ENCODE measurements around the gene CUEDC1.
"Not testable (repeated sequence)": the region's sequence is repeated elsewhere in the genome, so short reads cannot be mapped to it uniquely, and the experiment has no call there.

Gene CUEDC1

DNA sequence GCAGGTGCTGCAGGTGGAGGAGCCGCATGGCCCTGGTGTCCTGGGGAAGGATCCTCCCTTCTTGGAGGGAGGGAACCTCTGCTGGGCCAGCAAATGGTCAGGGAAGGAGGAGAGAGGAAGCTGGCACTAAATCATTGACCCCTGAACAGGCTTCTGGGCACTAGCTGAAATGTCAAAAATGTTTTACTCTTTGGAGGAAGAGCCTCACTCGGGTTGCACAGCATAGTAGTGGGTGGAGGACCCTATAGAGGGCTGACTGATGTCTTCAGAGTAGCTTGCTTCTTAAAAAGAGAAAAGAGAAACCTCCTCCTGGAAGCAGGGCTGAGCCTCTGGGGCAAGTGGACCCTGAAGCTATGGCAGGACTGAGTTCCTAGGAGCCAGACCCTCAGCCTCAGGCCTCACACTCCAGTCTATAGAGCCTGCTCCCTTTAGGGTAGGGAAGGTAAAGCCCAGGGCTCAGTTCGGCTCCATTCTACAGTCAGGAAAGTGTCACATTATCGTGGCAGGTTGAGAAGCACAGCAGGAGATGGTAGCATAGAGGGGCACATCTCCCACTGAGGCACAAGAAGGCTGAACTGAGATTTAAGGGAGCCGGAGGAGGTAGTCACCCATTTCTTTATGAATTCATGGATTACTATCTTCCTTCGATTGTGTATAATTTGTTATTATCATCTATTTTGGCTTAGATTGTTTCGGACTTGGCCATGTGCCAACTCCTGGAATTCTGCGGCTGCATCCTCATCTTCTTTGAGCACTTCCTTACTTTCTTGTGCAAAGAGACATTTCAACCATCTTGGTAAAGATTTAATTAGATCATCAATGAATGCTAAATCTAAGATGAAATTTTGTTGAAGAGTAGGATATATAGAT, 7.3 kb upstream of the CUEDC1 start:
- TF ChIP-seq, protein P1, sequence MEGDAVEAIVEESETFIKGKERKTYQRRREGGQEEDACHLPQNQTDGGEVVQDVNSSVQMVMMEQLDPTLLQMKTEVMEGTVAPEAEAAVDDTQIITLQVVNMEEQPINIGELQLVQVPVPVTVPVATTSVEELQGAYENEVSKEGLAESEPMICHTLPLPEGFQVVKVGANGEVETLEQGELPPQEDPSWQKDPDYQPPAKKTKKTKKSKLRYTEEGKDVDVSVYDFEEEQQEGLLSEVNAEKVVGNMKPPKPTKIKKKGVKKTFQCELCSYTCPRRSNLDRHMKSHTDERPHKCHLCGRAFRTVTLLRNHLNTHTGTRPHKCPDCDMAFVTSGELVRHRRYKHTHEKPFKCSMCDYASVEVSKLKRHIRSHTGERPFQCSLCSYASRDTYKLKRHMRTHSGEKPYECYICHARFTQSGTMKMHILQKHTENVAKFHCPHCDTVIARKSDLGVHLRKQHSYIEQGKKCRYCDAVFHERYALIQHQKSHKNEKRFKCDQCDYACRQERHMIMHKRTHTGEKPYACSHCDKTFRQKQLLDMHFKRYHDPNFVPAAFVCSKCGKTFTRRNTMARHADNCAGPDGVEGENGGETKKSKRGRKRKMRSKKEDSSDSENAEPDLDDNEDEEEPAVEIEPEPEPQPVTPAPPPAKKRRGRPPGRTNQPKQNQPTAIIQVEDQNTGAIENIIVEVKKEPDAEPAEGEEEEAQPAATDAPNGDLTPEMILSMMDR (IDR thresholded peaks at IDR 0.05), result no peak
- no peaks in the 10 kb centered on the region for H3K27me3 ChIP-seq (ENCODE audit: control insufficient read depth, insufficient read depth, low read length)
- no peak overlapping the region for H3K4me3 ChIP-seq (ENCODE audit: low read depth, low read length)
- H3K9ac ChIP-seq, result no peak overlapping the region
- no peaks in the 10 kb centered on the region for H3K36me3 ChIP-seq (ENCODE audit: control insufficient read depth, insufficient read depth, low read length)
- no peak overlapping the region for H3K27ac ChIP-seq
- no peak overlapping the region for H2AFZ ChIP-seq
- H3K4me1 ChIP-seq, result no peaks in the 10 kb centered on the region
- H3K4me2 ChIP-seq (ENCODE audit: low read length), result no peak overlapping the region
- H3K9me3 ChIP-seq (ENCODE audit: control insufficient read depth, low read length), result no peaks in the 10 kb centered on the region
- no peaks in the 10 kb centered on the region for H3K79me2 ChIP-seq

DNA sequence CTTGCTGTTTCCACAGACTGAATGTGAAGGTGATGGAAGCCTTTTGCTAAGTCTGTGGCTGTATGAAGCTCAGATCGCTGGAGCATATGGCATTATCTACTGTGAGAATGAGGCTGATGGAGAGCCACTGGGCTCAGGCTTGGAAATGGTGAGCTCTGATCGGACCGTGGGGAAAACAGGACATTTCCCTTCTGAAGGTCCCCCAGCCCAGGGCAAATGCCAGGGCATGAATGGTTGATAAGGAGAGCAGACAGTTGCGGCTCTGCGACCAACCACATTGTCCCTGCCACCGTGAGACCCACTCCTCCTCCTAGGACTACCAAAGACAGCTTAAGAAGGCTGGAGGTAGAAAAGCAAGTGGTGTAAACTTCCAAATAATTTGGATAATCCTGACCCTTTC, 4.7 kb upstream of the CUEDC1 start:
- Histone ChIP-seq H3K36me3 (ENCODE audit: control insufficient read depth, insufficient read depth, low read length) (no peaks in the 10 kb centered on the region), H3K27ac (no peak overlapping the region), H3K79me2 (no peaks in the 10 kb centered on the region), H3K9me3 (ENCODE audit: control insufficient read depth, low read length) (no peaks in the 10 kb centered on the region), H3K4me2 (ENCODE audit: low read length) (no peak overlapping the region), H2AFZ (no peak overlapping the region), H3K9ac (no peak overlapping the region), H3K4me3 (ENCODE audit: low read depth, low read length) (no peak overlapping the region), H3K27me3 (ENCODE audit: control insufficient read depth, insufficient read depth, low read length) (no peaks in the 10 kb centered on the region), H3K4me1 (peaks cover 10% of the 10 kb centered on the region)
- TF ChIP-seq, protein P1 (IDR thresholded peaks at IDR 0.05), result no peak

DNA sequence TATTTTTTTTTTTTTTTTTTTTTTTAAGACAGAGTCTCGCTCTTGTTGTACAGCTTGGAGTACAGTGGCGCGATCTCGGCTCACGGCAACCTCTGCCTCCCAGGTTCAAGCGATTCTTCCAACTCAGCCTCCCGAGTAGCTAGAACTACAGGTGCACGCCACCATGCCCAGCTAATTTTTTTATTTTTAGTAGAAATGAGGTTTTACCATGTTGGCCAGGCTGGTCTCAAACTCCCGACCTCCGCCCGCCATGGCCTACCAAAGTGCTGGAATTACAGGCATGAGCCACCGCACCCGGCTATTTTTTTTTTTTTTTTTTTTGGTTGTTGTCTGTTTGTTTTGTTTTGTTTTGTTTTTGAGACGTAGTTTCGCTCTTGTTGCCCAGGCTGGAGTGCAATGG, 3.2 kb upstream of the CUEDC1 start:
- H3K79me2 ChIP-seq; H3K27me3 ChIP-seq (ENCODE audit: control insufficient read depth, insufficient read depth, low read length); H3K9me3 ChIP-seq (ENCODE audit: control insufficient read depth, low read length); H3K27ac ChIP-seq; H3K9ac ChIP-seq; H2AFZ ChIP-seq; H3K4me3 ChIP-seq (ENCODE audit: low read depth, low read length); H3K4me2 ChIP-seq (ENCODE audit: low read length); H3K36me3 ChIP-seq (ENCODE audit: control insufficient read depth, insufficient read depth, low read length): not testable (repeated sequence)
- peaks cover 12% of the 10 kb centered on the region for H3K4me1 ChIP-seq

DNA sequence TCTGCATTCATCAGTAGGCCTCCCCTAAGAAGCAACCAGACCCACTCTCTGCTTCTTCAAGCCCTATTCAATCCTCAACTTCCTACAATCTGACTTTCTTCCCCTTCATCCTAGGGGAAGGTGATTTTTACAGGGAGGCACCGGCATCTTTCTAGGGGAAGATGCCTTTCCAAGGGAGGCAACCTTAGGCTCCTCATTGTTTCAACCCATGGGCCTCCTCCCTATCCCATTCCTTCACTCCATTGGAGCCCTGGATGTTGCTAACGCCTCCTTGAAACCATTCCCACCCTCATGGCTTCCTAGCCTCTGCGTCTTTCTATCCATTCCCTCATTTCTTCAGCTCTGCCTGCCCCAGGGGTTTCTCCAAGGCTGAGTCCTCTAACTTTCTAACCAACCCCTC, 2.7 kb upstream of the CUEDC1 start:
- Histone ChIP-seq H2AFZ (no peak overlapping the region), H3K27ac (no peak overlapping the region), H3K9ac (no peak overlapping the region), H3K4me2 (ENCODE audit: low read length) (no peak overlapping the region), H3K4me1 (peaks cover 12% of the 10 kb centered on the region), H3K27me3 (ENCODE audit: control insufficient read depth, insufficient read depth, low read length) (no peaks in the 10 kb centered on the region), H3K36me3 (ENCODE audit: control insufficient read depth, insufficient read depth, low read length) (no peaks in the 10 kb centered on the region), H3K79me2 (no peaks in the 10 kb centered on the region), H3K4me3 (ENCODE audit: low read depth, low read length) (no peak overlapping the region), H3K9me3 (ENCODE audit: control insufficient read depth, low read length) (no peaks in the 10 kb centered on the region)
- TF ChIP-seq, protein P1 (IDR thresholded peaks at IDR 0.05), result no peak

DNA sequence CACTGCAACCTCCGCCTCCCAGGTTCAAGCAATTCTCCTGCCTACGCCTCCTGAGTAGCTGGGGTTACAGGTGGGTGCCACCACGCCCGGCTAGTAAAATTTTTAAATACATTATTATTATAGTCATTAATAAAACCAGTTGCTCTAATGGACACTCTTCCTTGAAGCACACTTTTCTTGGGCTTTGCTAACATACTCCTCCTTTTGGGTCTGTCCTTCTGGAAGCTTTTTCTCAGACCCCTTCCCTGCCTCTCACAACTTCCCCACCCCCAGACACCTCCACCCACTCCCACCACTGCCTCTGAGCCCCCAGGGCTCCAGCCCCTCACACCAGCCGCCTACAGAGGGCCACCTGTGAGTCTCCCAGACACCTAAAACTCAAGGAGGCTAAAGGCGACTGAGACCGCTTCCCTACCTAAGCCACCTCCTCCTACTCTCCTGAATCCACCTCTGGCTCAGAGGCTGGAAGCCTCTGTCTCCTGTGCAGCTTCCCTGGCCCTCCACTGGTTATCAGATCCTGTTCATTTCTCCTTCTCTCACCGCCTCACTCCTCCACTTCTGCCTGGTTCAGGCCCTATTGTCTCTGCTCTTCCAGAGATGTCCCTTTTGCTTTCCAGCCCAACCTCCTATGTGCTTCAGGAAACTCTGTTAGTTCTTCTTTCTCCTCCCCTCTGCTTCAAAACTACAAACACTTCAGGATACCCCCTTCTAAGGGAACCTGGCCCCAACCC, 2.1 kb upstream of the CUEDC1 start:
- H3K9me3 ChIP-seq (ENCODE audit: control insufficient read depth, low read length), result no peaks in the 10 kb centered on the region

More for the DNA sequence above, 2.1 kb upstream of the CUEDC1 start:
- TF ChIP-seq, protein P1 (IDR thresholded peaks at IDR 0.05), result no peak
- Histone ChIP-seq H3K4me2 (ENCODE audit: low read length) (no peak overlapping the region), H3K4me1 (peaks cover 12% of the 10 kb centered on the region), H3K79me2 (no peaks in the 10 kb centered on the region), H3K9ac (no peak overlapping the region), H3K4me3 (ENCODE audit: low read depth, low read length) (no peak overlapping the region), H3K27me3 (ENCODE audit: control insufficient read depth, insufficient read depth, low read length) (no peaks in the 10 kb centered on the region), H3K36me3 (ENCODE audit: control insufficient read depth, insufficient read depth, low read length) (no peaks in the 10 kb centered on the region), H3K27ac (no peak overlapping the region), H2AFZ (no peak overlapping the region)

Measured in parathyroid adenoma (tissue), 2 donors.